ENCODE results near the gene CDC42EP3. TPM values are rescaled to one million over a fixed set of nuclear protein-coding genes. Genes with fewer than 3 reads are reported as not detected.

Gene CDC42EP3
- total and polyA plus RNA-seq, 2 experiments from 2014 or later, result 31.4 TPM

- no peak overlapping the region for H3K27ac Mint-ChIP-seq
- no peak overlapping the region for H3K27ac ChIP-seq (ENCODE audit: low read depth)
Observed at GRCh38 chr2:37636381-37637066, 34.9 kb downstream of the CDC42EP3 start.

More at GRCh38 chr2:37636381-37637066, 34.9 kb downstream of the CDC42EP3 start:
- H3K9me3 Mint-ChIP-seq, result no peaks in the 10 kb centered on the region
- peaks cover 22% of the 10 kb centered on the region for H3K4me1 Mint-ChIP-seq
- Histone ChIP-seq H3K4me1 (ENCODE audit: insufficient read depth) (no peaks in the 10 kb centered on the region), H3F3A (replicated peaks; ENCODE audit: low read depth) (no peaks in the 10 kb centered on the region), H3K9me2 (ENCODE audit: insufficient read depth) (peaks cover 13% of the 10 kb centered on the region), H3K36me3 (ENCODE audit: insufficient read depth) (no peaks in the 10 kb centered on the region), H2AFZ (no peak overlapping the region), H3K27me3 (ENCODE audit: insufficient read depth) (no peaks in the 10 kb centered on the region), H3K79me2 (replicated peaks; ENCODE audit: insufficient read depth) (no peaks in the 10 kb centered on the region), H3K4me3 (no peak overlapping the region), H3K4me2 (no peak overlapping the region), H4K20me1 (replicated peaks; ENCODE audit: insufficient read depth) (no peaks in the 10 kb centered on the region)
- ATAC-seq, result 0 out of 3 replicates have a peak, but pooled peaks have one; percentile 39
- no peaks in the 10 kb centered on the region for H3K27me3 Mint-ChIP-seq (ENCODE audit: insufficient read depth, low read depth, poor library complexity)
- no peak overlapping the region for H3K4me3 Mint-ChIP-seq
- peaks cover 14% of the 10 kb centered on the region for H3K36me3 Mint-ChIP-seq (ENCODE audit: low read depth)
- no peak for DNase-seq (ENCODE audit: low spot score)
- TF ChIP-seq EZH2 (IDR thresholded peaks at IDR 0.05; ENCODE audit: low read depth, unreplicated experiment) (no peak), NANOG (IDR thresholded peaks at IDR 0.05; ENCODE audit: borderline replicate concordance) (no peak), STAT1 (IDR thresholded peaks at IDR 0.05; ENCODE audit: unreplicated experiment) (no peak), ZNF331 (CRISPR knock-in tag; IDR thresholded peaks at IDR 0.05; ENCODE audit: low read depth) (no peak), CREB1 (CRISPR knock-in tag; IDR thresholded peaks at IDR 0.05; ENCODE audit: low read depth) (no peak), EZH2phosphoT487 (IDR thresholded peaks at IDR 0.05; ENCODE audit: unreplicated experiment) (no peak), JUNB (IDR thresholded peaks at IDR 0.05; ENCODE audit: unreplicated experiment) (no peak), POLR2AphosphoS5 (IDR thresholded peaks at IDR 0.05; ENCODE audit: low read depth) (no peak)
- TF ChIP-seq, protein P1, sequence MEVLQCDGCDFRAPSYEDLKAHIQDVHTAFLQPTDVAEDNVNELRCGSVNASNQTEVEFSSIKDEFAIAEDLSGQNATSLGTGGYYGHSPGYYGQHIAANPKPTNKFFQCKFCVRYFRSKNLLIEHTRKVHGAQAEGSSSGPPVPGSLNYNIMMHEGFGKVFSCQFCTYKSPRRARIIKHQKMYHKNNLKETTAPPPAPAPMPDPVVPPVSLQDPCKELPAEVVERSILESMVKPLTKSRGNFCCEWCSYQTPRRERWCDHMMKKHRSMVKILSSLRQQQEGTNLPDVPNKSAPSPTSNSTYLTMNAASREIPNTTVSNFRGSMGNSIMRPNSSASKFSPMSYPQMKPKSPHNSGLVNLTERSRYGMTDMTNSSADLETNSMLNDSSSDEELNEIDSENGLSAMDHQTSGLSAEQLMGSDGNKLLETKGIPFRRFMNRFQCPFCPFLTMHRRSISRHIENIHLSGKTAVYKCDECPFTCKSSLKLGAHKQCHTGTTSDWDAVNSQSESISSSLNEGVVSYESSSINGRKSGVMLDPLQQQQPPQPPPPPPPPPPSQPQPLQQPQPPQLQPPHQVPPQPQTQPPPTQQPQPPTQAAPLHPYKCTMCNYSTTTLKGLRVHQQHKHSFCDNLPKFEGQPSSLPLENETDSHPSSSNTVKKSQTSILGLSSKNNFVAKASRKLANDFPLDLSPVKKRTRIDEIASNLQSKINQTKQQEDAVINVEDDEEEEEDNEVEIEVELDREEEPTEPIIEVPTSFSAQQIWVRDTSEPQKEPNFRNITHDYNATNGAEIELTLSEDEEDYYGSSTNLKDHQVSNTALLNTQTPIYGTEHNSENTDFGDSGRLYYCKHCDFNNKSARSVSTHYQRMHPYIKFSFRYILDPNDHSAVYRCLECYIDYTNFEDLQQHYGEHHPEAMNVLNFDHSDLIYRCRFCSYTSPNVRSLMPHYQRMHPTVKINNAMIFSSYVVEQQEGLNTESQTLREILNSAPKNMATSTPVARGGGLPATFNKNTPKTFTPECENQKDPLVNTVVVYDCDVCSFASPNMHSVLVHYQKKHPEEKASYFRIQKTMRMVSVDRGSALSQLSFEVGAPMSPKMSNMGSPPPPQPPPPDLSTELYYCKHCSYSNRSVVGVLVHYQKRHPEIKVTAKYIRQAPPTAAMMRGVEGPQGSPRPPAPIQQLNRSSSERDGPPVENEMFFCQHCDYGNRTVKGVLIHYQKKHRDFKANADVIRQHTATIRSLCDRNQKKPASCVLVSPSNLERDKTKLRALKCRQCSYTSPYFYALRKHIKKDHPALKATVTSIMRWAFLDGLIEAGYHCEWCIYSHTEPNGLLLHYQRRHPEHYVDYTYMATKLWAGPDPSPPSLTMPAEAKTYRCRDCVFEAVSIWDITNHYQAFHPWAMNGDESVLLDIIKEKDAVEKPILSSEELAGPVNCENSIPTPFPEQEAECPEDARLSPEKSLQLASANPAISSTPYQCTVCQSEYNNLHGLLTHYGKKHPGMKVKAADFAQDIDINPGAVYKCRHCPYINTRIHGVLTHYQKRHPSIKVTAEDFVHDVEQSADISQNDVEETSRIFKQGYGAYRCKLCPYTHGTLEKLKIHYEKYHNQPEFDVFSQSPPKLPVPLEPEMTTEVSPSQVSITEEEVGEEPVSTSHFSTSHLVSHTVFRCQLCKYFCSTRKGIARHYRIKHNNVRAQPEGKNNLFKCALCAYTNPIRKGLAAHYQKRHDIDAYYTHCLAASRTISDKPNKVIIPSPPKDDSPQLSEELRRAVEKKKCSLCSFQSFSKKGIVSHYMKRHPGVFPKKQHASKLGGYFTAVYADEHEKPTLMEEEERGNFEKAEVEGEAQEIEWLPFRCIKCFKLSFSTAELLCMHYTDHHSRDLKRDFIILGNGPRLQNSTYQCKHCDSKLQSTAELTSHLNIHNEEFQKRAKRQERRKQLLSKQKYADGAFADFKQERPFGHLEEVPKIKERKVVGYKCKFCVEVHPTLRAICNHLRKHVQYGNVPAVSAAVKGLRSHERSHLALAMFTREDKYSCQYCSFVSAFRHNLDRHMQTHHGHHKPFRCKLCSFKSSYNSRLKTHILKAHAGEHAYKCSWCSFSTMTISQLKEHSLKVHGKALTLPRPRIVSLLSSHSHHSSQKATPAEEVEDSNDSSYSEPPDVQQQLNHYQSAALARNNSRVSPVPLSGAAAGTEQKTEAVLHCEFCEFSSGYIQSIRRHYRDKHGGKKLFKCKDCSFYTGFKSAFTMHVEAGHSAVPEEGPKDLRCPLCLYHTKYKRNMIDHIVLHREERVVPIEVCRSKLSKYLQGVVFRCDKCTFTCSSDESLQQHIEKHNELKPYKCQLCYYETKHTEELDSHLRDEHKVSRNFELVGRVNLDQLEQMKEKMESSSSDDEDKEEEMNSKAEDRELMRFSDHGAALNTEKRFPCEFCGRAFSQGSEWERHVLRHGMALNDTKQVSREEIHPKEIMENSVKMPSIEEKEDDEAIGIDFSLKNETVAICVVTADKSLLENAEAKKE (CRISPR knock-in tag; IDR thresholded peaks at IDR 0.05), result no peak
- TF ChIP-seq, protein P2, sequence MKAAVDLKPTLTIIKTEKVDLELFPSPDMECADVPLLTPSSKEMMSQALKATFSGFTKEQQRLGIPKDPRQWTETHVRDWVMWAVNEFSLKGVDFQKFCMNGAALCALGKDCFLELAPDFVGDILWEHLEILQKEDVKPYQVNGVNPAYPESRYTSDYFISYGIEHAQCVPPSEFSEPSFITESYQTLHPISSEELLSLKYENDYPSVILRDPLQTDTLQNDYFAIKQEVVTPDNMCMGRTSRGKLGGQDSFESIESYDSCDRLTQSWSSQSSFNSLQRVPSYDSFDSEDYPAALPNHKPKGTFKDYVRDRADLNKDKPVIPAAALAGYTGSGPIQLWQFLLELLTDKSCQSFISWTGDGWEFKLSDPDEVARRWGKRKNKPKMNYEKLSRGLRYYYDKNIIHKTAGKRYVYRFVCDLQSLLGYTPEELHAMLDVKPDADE (IDR thresholded peaks at IDR 0.05), result no peak
- TF ChIP-seq, protein P3, sequence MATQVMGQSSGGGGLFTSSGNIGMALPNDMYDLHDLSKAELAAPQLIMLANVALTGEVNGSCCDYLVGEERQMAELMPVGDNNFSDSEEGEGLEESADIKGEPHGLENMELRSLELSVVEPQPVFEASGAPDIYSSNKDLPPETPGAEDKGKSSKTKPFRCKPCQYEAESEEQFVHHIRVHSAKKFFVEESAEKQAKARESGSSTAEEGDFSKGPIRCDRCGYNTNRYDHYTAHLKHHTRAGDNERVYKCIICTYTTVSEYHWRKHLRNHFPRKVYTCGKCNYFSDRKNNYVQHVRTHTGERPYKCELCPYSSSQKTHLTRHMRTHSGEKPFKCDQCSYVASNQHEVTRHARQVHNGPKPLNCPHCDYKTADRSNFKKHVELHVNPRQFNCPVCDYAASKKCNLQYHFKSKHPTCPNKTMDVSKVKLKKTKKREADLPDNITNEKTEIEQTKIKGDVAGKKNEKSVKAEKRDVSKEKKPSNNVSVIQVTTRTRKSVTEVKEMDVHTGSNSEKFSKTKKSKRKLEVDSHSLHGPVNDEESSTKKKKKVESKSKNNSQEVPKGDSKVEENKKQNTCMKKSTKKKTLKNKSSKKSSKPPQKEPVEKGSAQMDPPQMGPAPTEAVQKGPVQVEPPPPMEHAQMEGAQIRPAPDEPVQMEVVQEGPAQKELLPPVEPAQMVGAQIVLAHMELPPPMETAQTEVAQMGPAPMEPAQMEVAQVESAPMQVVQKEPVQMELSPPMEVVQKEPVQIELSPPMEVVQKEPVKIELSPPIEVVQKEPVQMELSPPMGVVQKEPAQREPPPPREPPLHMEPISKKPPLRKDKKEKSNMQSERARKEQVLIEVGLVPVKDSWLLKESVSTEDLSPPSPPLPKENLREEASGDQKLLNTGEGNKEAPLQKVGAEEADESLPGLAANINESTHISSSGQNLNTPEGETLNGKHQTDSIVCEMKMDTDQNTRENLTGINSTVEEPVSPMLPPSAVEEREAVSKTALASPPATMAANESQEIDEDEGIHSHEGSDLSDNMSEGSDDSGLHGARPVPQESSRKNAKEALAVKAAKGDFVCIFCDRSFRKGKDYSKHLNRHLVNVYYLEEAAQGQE (IDR thresholded peaks at IDR 0.05; ENCODE audit: unreplicated experiment), result no peak
- TF ChIP-seq, protein P4, sequence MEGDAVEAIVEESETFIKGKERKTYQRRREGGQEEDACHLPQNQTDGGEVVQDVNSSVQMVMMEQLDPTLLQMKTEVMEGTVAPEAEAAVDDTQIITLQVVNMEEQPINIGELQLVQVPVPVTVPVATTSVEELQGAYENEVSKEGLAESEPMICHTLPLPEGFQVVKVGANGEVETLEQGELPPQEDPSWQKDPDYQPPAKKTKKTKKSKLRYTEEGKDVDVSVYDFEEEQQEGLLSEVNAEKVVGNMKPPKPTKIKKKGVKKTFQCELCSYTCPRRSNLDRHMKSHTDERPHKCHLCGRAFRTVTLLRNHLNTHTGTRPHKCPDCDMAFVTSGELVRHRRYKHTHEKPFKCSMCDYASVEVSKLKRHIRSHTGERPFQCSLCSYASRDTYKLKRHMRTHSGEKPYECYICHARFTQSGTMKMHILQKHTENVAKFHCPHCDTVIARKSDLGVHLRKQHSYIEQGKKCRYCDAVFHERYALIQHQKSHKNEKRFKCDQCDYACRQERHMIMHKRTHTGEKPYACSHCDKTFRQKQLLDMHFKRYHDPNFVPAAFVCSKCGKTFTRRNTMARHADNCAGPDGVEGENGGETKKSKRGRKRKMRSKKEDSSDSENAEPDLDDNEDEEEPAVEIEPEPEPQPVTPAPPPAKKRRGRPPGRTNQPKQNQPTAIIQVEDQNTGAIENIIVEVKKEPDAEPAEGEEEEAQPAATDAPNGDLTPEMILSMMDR (conservative IDR thresholded peaks at IDR 0.05; ENCODE audit: low read depth in 2 of 2), result no peak
